Skeletal muscle satellite cell (primary cell): ENCODE measurements around the gene SH3RF2. TPM values are rescaled to one million over a fixed set of nuclear protein-coding genes. Genes with fewer than 3 reads are reported as not detected.
"Not testable (repeated sequence)": the region's sequence is repeated elsewhere in the genome, so short reads cannot be mapped to it uniquely, and the experiment has no call there.

ENCODE experiments used
- H3K27me3 ChIP-seq: 2 replicates; pipeline ENCODE4 v1.7.0; 2013; ENCODE audit warnings: low read length; ENCODE audit not compliant: control insufficient read depth, insufficient read depth
- H3K36me3 ChIP-seq: 2 replicates; pipeline ENCODE4 v1.7.0; 2013; ENCODE audit warnings: mild to moderate bottlenecking, control low read depth, low read length; ENCODE audit not compliant: insufficient read depth
- H3K4me1 ChIP-seq: 2 replicates; pipeline ENCODE4 v1.7.0; 2013; ENCODE audit warnings: low read length; ENCODE audit not compliant: control insufficient read depth, insufficient read depth
- H3K4me2 ChIP-seq: 2 replicates; pipeline ENCODE4 v1.7.0; 2013; ENCODE audit warnings: mild to moderate bottlenecking, low read length
- H3K4me3 ChIP-seq: 2 replicates; pipeline ENCODE4 v1.7.0; 2013; ENCODE audit warnings: low read length
- H3K9ac ChIP-seq: 2 replicates; pipeline ENCODE4 v1.7.0; 2013; ENCODE audit warnings: mild to moderate bottlenecking, low read depth, low read length, moderate library complexity
- H3K9me3 ChIP-seq: replicated peaks from 2 replicates; pipeline ENCODE4 v1.7.0; 2013; ENCODE audit warnings: mild to moderate bottlenecking, control low read depth, low read length
- total RNA-seq: library from RNA; depleted of rRNA; stranded (reverse); fragments of >200 nt; gene quantifications from 2 replicates; pipeline ENCODE4 v1.2.3, GENCODE V29; 2012; rRNA removed

SH3RF2 gene
- total RNA-seq: under 0.01 TPM in 2 replicates

GRCh38 chr5:145936401-145937131, at the start of gene SH3RF2:
Gene SH3RF2 (plus strand): TSS chr5:145936578. CDS start chr5:145937929, 1,351 bp downstream.
- Histone ChIP-seq H3K4me1 (peaks cover 34% of the 10 kb centered on the region), H3K9me3 (no peaks in the 10 kb centered on the region), H3K4me2 (peak within 1 kb of the TSS; percentile 93), H3K9ac (peak within 1 kb of the TSS; percentile 51), H3K4me3 (peak within 1 kb of the TSS; percentile 72), H3K27me3 (no peaks in the 10 kb centered on the region), H3K36me3 (no peaks in the 10 kb centered on the region)

GRCh38 chr5:145887217-145887616, 49.2 kb upstream of the SH3RF2 start:
- Histone ChIP-seq H3K27me3 (peaks cover 12% of the 10 kb centered on the region), H3K36me3 (no peaks in the 10 kb centered on the region), H3K9me3 (no peaks in the 10 kb centered on the region), H3K4me1 (no peaks in the 10 kb centered on the region), H3K4me2 (no peak overlapping the region), H3K9ac (no peak overlapping the region), H3K4me3 (no peak overlapping the region)

- Histone ChIP-seq H3K4me3 (no peak overlapping the region), H3K9ac (no peak overlapping the region), H3K4me1 (no peaks in the 10 kb centered on the region), H3K36me3 (no peaks in the 10 kb centered on the region), H3K4me2 (no peak overlapping the region), H3K27me3 (peaks cover 12% of the 10 kb centered on the region), H3K9me3 (no peaks in the 10 kb centered on the region)
Observed at GRCh38 chr5:145887976-145888574, 48.3 kb upstream of the SH3RF2 start.

GRCh38 chr5:145889611-145890010, 46.8 kb upstream of the SH3RF2 start:
- no peak overlapping the region for H3K9ac ChIP-seq
- H3K9me3 ChIP-seq: no peaks in the 10 kb centered on the region
- no peak overlapping the region for H3K4me2 ChIP-seq
- H3K4me1 ChIP-seq: no peaks in the 10 kb centered on the region
- no peaks in the 10 kb centered on the region for H3K36me3 ChIP-seq
- no peak overlapping the region for H3K4me3 ChIP-seq
- H3K27me3 ChIP-seq: peaks cover 12% of the 10 kb centered on the region

GRCh38 chr5:145891378-145891777, 45.0 kb upstream of the SH3RF2 start:
- not testable (repeated sequence) for H3K9me3 ChIP-seq, H3K4me2 ChIP-seq, H3K4me1 ChIP-seq, H3K4me3 ChIP-seq, H3K9ac ChIP-seq, H3K36me3 ChIP-seq, H3K27me3 ChIP-seq

- Histone ChIP-seq H3K9ac (no peak overlapping the region), H3K4me3 (no peak overlapping the region), H3K4me2 (no peak overlapping the region), H3K4me1 (no peaks in the 10 kb centered on the region), H3K9me3 (no peaks in the 10 kb centered on the region), H3K27me3 (no peaks in the 10 kb centered on the region), H3K36me3 (no peaks in the 10 kb centered on the region)
Observed at GRCh38 chr5:145898171-145898570, 38.2 kb upstream of the SH3RF2 start.

- Histone ChIP-seq H3K27me3 (no peaks in the 10 kb centered on the region), H3K9me3 (no peaks in the 10 kb centered on the region), H3K4me3 (no peak overlapping the region), H3K36me3 (no peaks in the 10 kb centered on the region), H3K9ac (no peak overlapping the region), H3K4me2 (no peak overlapping the region), H3K4me1 (no peaks in the 10 kb centered on the region)
Observed at GRCh38 chr5:145902421-145902820, 34.0 kb upstream of the SH3RF2 start.

- H3K4me3 ChIP-seq: no peak overlapping the region
- no peaks in the 10 kb centered on the region for H3K4me1 ChIP-seq
- H3K27me3 ChIP-seq: peaks cover 3% of the 10 kb centered on the region
- H3K36me3 ChIP-seq: no peaks in the 10 kb centered on the region
- H3K4me2 ChIP-seq: no peak overlapping the region
- no peak overlapping the region for H3K9ac ChIP-seq
- no peaks in the 10 kb centered on the region for H3K9me3 ChIP-seq
Observed at GRCh38 chr5:145903113-145903512, 33.3 kb upstream of the SH3RF2 start.

- H3K27me3 ChIP-seq: peaks cover 3% of the 10 kb centered on the region
- H3K4me2 ChIP-seq: no peak overlapping the region
- no peak overlapping the region for H3K4me3 ChIP-seq
- H3K9me3 ChIP-seq: no peaks in the 10 kb centered on the region
- H3K36me3 ChIP-seq: no peaks in the 10 kb centered on the region
- no peaks in the 10 kb centered on the region for H3K4me1 ChIP-seq
- H3K9ac ChIP-seq: no peak overlapping the region
Observed at GRCh38 chr5:145903867-145904266, 32.5 kb upstream of the SH3RF2 start.

- H3K9me3 ChIP-seq: no peaks in the 10 kb centered on the region
- peaks cover 3% of the 10 kb centered on the region for H3K27me3 ChIP-seq
- H3K36me3 ChIP-seq: no peaks in the 10 kb centered on the region
- H3K9ac ChIP-seq: no peak overlapping the region
- H3K4me3 ChIP-seq: no peak overlapping the region
- H3K4me2 ChIP-seq: no peak overlapping the region
- no peaks in the 10 kb centered on the region for H3K4me1 ChIP-seq
Observed at GRCh38 chr5:145904743-145905142, 31.6 kb upstream of the SH3RF2 start.

GRCh38 chr5:145906401-145906800, 30.0 kb upstream of the SH3RF2 start:
- Histone ChIP-seq H3K9ac (no peak overlapping the region), H3K4me3 (no peak overlapping the region), H3K4me2 (no peak overlapping the region), H3K9me3 (no peaks in the 10 kb centered on the region), H3K36me3 (no peaks in the 10 kb centered on the region), H3K27me3 (peaks cover 3% of the 10 kb centered on the region), H3K4me1 (no peaks in the 10 kb centered on the region)
